HuH-7 (cell line): ENCODE measurements around the gene PHC3.
"Not testable (repeated sequence)": the region's sequence is repeated elsewhere in the genome, so short reads cannot be mapped to it uniquely, and the experiment has no call there.

Source experiments
- DNase-seq: peaks from one replicate; pipeline ENCODE4 v3.0.0; 2011; ENCODE audit warnings: low spot score

PHC3 gene

GRCh38 chr3:170128977-170129431, 52.5 kb downstream of the PHC3 start:
- DNase-seq: peak; percentile 15

DNA sequence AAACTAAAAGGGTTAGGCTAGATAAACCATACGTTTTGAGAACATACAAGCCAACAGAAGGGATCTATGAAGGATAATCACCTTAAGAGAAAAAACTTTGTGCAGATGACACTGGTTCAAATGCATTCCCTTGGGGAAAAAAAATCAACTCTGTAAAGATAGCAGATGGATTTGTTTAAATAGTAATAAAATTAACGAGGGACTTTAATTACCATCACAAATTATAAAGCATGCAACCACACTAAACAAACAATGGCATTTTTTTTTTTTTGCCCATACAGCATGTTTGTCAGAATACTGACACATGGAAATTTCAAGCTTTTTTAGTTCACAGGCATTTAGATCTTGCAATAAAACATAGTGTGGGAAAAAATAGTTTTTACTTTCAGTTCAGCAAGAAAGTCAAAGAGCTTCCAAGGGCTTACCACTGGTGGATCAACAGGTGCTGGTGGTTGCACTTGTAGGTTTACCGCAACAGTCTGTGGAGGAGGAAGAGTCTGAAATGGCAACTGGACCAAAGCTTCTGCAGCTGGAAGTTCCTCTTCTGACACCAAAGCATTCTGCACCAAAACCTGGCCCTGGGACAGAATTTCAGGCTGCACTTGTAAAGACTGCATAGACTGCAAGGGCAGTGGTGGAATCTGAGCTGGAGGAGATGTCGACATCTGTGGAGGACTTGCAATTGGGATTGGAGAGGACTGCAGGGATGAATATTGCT, 53.1 kb downstream of the PHC3 start:
- DNase-seq: no peak

GRCh38 chr3:170117134-170117533, 64.4 kb downstream of the PHC3 start:
- DNase-seq: peak; percentile 8

DNA sequence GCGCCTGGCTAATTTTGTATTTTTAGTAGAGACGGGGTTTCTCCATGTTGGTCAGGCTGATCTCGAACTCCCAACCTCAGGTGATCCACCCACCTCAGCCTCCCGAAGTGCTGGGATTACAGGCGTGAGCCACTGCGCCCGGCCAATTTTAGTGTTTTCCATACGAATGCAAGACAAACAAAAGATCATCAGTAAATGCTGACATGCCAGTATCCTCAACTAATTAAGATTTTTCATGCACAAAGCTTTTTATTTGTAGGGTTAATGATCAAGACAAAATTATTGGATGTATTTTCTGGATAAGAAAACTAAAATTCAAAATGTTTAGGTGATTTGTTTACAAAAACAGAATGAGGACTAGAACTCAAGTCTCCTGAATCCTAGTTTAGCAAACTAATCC, 67.4 kb downstream of the PHC3 start:
- not testable (repeated sequence) for DNase-seq

- no peak for DNase-seq
These were observed 70.3 kb downstream of the PHC3 start for GRCh38 chr3:170111147-170111771.

DNA sequence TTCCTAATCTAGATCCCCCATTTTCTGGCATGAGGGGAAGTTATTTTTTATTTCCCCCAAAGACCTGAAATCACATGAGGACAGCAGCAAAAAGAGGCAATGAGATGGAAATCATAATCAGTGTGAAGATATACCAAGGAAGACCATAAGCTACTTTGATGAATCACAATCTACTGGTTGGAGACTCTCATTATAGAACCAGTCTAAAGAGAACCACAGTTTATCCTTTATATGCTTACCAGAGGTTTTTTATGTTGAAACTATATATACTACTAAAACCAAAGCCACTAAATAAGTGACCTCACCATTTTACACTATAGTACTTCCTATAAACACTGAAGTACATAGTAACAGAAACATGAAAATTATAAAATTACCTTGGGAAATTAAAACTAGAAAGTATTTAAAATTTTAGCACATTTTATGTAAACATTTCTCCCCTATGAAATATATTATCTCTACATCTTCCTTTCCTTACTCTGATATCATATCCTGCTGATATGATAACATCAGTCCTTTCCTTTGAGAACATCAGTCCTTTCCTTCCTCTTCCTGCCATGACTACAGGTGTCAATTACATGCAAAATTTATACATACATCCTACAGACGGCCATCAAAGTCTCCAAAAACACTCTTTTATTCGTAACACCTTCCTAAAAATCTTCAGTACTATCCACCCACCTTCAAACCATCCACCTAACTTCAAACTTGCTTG, 71.8 kb downstream of the PHC3 start:
- no peak for DNase-seq

GRCh38 chr3:170108955-170109354, 72.6 kb downstream of the PHC3 start:
- no peak for DNase-seq

DNA sequence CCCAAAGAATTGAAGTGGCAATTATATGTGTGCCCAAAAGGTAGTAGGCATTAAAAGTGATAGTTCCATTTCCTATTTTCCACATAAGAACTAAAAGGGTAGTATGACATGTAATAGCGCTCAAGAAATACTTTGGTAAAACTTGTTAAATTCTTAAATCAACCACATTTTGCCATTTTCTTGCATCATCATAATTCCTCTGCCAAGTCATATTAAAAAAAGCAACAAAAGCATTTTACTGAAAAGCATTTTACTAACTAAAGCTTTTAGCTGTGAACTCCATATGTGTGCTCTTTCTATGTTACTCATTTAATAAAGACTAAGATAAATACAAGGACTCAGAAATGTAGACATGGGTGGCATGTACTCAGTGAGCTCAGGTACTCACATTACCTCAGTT, 73.6 kb downstream of the PHC3 start:
- no peak for DNase-seq

GRCh38 chr3:170102431-170102830, 79.1 kb downstream of the PHC3 start:
- no peak for DNase-seq

DNA sequence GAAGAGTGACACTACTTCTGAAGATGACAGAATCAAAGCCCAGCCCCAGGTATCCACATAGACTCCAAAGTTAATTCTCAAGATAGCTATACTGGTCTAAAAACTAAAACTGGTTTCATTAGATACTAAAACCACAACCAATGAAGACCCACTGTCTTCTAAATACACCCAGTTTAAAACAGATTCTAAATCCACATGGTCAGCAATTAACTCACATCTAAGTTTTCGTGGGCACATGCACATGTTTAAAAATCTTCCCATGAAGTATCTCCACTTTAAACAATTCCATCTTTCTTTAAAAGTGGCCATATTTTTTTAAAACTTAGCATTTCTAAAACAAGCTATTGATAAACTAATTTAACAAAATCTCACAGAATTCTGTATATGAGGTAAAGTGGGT, 80.6 kb downstream of the PHC3 start:
- DNase-seq: no peak

DNA sequence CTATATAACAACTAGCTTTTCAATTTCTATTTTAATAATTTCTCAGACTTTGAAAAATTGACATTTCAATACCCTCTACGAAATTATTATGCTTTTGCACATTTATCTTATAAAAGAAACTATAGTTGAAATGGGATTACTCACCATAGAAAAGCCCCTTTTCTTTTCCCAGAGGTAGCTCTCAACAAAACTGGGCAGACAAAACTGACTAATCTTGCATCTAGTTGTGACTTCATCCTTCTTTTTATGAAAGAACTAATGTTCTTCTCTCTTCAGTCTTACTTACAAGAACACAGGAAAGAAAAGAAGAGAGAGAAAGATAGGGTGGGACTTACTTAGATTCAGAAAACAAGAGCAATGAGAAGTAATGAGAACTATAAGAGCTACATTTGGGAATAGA, 82.8 kb downstream of the PHC3 start:
- no peak for DNase-seq

DNA sequence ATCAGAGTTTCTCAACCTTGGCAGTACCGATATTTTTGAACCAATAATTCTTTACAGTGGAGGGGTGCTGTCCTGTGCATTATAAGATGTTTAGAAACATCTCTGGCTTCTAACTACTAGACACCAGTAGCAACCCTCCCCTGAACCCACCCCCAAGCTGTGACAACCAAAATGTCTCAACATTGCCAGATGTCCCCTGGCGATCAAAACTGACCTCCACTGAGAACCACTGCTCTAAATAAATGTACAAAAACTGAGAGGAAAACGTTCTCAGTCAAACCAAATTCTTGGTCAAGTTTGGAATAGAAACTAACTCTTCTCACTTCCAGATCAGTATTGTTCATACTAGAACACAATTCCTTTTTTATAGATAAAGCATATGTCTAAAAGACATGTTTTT, 85.2 kb downstream of the PHC3 start:
- DNase-seq: no peak

- no peak for DNase-seq
These were observed 85.8 kb downstream of the PHC3 start for GRCh38 chr3:170095771-170096170.

- DNase-seq: no peak
These were observed 88.6 kb downstream of the PHC3 start for GRCh38 chr3:170092907-170093306.

DNA sequence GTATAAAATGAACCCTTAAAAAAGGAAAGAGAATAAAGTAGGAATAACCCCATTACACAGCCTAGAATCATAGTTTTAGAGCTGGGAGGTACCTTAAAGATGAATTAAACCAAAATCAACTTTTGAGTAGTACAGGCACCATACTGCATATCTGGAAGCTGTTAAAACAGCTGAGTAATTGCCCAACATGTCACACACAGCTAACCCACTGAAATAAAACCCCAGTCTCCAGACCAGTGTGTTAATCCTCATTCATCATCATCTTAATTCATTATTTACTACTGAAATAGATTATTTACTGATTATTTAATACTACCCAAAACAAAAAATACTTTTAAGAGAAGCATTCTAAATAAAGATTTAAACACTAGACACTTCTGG, 90.9 kb downstream of the PHC3 start:
- no peak for DNase-seq

GRCh38 chr3:170089862-170090600, 91.5 kb downstream of the PHC3 start:
- no peak for DNase-seq

GRCh38 chr3:170085396-170085795, 96.1 kb downstream of the PHC3 start:
- DNase-seq: no peak

DNA sequence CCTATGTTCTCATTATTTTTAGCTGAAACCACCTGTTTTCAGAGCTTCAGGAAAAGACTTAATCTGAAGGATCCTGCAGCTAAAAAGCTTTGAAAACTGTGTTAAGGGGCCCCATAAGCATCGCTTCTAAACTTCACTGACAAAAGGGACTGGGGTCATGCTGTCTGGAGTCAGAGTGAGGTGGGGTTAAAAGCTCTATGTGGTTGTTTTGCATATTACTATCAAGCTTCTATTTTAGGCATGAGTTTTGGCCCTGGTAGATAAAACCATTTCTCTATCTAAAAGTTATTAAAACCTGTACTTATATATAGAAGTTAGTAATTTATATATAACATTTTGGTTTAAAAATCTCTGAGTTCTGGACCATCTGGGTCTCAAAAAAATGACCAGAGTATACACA, 98.2 kb downstream of the PHC3 start:
- no peak for DNase-seq

- no peak for DNase-seq
These were observed 100.3 kb downstream of the PHC3 start for GRCh38 chr3:170081079-170081741.

GRCh38 chr3:170080605-170081004, 100.9 kb downstream of the PHC3 start:
- no peak for DNase-seq

DNA sequence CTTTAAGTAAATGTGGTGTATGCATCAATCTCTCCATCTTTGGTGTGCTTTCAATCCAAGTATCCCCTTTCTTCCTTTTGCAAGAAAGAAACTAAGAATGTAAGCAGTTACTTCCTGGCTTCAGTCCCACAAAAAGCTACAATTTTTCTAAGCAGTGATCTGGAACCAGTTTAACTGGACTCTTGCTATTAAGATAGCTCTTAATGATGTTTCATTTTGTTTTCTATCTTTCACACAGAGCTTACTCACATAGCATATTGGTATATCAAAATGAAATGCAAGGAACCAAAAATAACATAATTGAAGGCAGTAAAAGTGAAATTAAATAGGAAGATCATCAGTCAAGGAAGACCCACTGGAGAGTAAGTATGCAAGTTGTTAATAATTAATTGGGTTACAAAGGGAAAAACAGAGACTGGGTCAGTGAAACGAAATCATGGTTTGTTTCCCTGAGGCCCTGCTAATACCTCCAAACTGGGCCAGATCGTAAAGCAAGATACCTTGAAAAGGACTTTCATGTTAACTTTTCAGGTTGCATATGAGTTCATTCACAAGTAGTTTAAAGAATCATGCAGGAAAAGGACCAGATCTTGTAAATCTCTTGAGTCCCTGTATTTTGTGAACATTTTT, 101.9 kb downstream of the PHC3 start:
- DNase-seq: no peak
